ENCODE measurements around the gene HLA-B. TPM values are rescaled to one million over a fixed set of nuclear protein-coding genes. Genes with fewer than 3 reads are reported as not detected.
"Not testable (repeated sequence)": the region's sequence is repeated elsewhere in the genome, so short reads cannot be mapped to it uniquely, and the experiment has no call there.

HLA-B gene
- total and polyA plus RNA-seq, 7 donors: 138 to 402 (median 231) TPM

DNA sequence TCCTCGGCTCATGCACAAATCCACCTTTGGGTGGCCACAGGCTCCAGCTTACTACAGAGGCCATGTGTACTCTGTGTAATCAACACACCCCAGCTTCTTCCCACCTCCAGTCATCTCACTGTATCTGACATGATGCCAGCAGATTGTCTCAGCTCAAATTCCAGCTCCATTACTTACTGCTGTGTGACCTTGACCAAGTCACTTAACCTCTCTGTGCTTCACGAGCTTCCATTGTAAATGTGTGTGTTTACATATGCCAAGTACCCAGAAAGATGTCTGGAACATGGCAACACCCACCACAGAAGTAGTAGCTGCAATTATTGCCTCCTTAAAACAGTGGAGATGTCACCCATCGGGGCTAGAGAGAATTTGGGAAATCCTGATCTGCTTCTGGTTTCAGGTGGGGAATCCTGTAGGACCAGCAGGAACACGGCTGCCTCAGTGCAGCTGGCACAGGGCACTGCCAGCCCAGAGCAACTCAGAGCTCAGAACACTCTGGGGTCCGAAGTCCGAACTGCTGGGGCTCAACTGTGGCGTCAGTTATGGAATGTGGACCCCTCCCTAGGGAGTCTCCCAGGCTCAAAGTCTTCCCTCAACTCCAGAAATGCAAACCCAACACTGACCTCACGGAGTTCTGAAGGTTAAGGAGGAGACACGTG, 21.2 kb upstream of the HLA-B start:
- no peak for DNase-seq
- TF ChIP-seq, protein P1, sequence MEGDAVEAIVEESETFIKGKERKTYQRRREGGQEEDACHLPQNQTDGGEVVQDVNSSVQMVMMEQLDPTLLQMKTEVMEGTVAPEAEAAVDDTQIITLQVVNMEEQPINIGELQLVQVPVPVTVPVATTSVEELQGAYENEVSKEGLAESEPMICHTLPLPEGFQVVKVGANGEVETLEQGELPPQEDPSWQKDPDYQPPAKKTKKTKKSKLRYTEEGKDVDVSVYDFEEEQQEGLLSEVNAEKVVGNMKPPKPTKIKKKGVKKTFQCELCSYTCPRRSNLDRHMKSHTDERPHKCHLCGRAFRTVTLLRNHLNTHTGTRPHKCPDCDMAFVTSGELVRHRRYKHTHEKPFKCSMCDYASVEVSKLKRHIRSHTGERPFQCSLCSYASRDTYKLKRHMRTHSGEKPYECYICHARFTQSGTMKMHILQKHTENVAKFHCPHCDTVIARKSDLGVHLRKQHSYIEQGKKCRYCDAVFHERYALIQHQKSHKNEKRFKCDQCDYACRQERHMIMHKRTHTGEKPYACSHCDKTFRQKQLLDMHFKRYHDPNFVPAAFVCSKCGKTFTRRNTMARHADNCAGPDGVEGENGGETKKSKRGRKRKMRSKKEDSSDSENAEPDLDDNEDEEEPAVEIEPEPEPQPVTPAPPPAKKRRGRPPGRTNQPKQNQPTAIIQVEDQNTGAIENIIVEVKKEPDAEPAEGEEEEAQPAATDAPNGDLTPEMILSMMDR (IDR thresholded peaks at IDR 0.05): no peak
- Histone ChIP-seq H3K27me3 (ENCODE audit: insufficient read depth in 3 of 3, low read length in 2 of 3) (peaks cover 0 to 27% (median 4%) of the 10 kb centered on the region in 3 donors), H3K4me3 (no peak overlapping the region), H3K9me3 (no peaks in the 10 kb centered on the region), H3K4me1 (no peaks in the 10 kb centered on the region), H3K36me3 (ENCODE audit: insufficient read depth in 1 of 2, low read depth in 1 of 2) (no peaks in the 10 kb centered on the region), H3K27ac (no peak overlapping the region)
- 47 to 58% (median 53%) methylated on average over 9 of the region's 9 CpGs for WGBS, 3 donors
- intact Hi-C loops (cut with DNase I): no loop called here
- ATAC-seq: no peak

DNA sequence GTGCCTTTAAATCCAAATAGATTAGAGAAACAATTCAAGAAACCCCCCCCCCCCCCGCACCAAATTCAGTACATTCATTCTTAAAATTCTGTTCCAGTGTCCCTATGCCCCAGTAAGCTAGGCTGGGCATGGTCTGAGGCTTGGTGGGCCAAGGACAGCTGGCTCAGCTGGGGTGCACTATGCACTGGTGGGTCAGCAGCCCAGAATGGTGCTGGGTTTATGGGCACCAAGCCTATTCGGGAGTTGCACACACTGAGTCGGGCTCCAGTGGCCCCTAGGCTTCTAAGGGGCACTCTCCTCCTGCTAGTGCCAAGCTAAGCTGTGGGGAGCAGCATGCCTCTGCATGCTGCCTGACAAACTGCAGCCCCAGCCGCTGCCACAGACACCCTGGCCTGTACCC, 20.1 kb upstream of the HLA-B start:
- peaks cover 2 to 27% (median 4%) of the 10 kb centered on the region in 3 donors for H3K27me3 ChIP-seq (ENCODE audit: insufficient read depth in 3 of 3, low read length in 2 of 3)
- DNase-seq: no peak
- intact Hi-C loops (cut with DNase I): no loop called here

DNA sequence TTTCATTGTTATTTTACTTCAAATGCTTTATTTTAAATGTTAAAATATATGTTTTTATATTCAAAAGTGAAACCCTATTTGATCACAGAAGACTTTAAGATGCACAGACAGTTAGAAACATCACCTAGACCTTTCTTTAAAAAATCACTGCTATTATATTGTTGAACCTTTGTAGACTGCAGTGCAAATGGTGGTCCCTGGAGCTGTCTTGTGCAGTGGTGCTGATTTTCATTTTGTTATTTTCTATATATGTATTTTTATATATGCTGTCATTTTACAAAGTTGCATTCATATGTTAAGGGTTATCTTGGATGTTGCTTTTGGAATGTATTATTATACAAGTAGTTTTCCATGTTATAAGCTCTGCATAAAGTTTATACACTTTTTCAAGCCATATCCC, 18.7 kb upstream of the HLA-B start:
- H3K27ac ChIP-seq: no peak overlapping the region
- no peaks in the 10 kb centered on the region for H3K9me3 ChIP-seq
- H3K36me3 ChIP-seq (ENCODE audit: insufficient read depth in 1 of 2, low read depth in 1 of 2): no peaks in the 10 kb centered on the region
- DNase-seq: no peak
- H3K4me3 ChIP-seq: no peak overlapping the region
- intact Hi-C loops (cut with DNase I): no loop called here
- TF ChIP-seq, protein P1 (IDR thresholded peaks at IDR 0.05): no peak
- H3K4me1 ChIP-seq: no peaks in the 10 kb centered on the region
- ATAC-seq: no peak
- H3K27me3 ChIP-seq (ENCODE audit: insufficient read depth in 3 of 3, low read length in 2 of 3): peaks cover 2 to 30% (median 4%) of the 10 kb centered on the region in 3 donors

More for the DNA sequence above, 20.1 kb upstream of the HLA-B start:
- Histone ChIP-seq H3K36me3 (ENCODE audit: insufficient read depth in 1 of 2, low read depth in 1 of 2) (no peaks in the 10 kb centered on the region), H3K27ac (no peak overlapping the region), H3K4me1 (no peaks in the 10 kb centered on the region), H3K4me3 (no peak overlapping the region), H3K9me3 (no peaks in the 10 kb centered on the region)
- TF ChIP-seq, protein P1 (IDR thresholded peaks at IDR 0.05): no peak
- ATAC-seq: no peak
- WGBS, 3 donors: 27 to 40% (median 33%) methylated on average over 3 to 4 of the region's 4 CpGs

DNA sequence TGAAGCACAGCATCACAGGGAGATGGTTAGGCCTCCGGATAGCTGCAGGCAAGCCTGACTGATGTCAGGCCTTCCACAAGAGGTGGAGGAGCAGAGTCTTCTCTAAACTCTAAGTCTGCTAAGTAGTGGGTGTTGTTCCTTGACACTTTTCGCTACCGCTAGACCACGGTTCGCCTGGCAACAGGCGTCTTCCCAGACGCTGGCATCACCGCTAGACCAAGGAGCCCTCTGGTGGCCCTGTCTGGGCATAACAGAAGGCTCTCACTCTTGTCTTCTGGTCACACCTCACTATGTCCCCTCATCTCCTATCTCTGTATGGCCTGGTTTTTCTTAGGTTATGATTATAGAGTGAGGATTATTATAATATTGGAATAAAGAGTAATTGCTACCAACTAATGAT, 17.1 kb upstream of the HLA-B start:
- ATAC-seq; H3K9me3 ChIP-seq; intact Hi-C loops (cut with DNase I); H3K27ac ChIP-seq; DNase-seq; H3K36me3 ChIP-seq (ENCODE audit: insufficient read depth in 1 of 2, low read depth in 1 of 2); H3K4me1 ChIP-seq; H3K4me3 ChIP-seq: not testable (repeated sequence)
- 0 to 24% methylated on average over 3 to 6 of the region's 8 CpGs; no CpG with 5 or more reads in 1 of the 3 donors for WGBS, 3 donors
- peaks cover 2 to 24% (median 4%) of the 10 kb centered on the region in 3 donors for H3K27me3 ChIP-seq (ENCODE audit: insufficient read depth in 3 of 3, low read length in 2 of 3)

DNA sequence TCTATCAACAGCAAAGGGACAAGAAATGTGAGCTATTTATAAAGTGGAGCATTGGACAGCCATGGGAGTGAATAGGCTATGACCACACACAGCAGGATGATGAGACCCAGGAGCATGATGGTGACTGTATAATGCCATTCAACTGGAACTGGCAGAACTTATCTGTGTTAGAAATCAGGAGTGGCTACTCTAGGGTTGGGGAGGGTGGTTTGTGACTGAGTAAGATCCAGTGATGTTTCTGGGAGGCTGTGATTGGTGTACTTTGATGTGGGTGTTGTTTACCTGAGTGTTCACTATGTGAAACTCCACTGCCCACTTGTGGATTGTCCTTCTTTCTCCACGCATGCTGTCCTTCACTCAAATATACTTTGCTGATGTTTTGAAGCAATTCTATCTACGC, 11.5 kb upstream of the HLA-B start:
- ATAC-seq: no peak
- Histone ChIP-seq H3K36me3 (ENCODE audit: insufficient read depth in 1 of 2, low read depth in 1 of 2) (no peaks in the 10 kb centered on the region), H3K9me3 (no peaks in the 10 kb centered on the region), H3K4me1 (no peaks in the 10 kb centered on the region), H3K4me3 (no peak overlapping the region), H3K27me3 (ENCODE audit: insufficient read depth in 3 of 3, low read length in 2 of 3) (peaks cover 0 to 12% (median 5%) of the 10 kb centered on the region in 3 donors), H3K27ac (no peak overlapping the region)
- intact Hi-C loops (cut with DNase I): no loop called here
- TF ChIP-seq, protein P1 (IDR thresholded peaks at IDR 0.05): no peak
- 82 to 85% (median 83%) methylated on average over 2 of the region's 2 CpGs for WGBS, 3 donors
- DNase-seq: no peak

Measured in psoas muscle (tissue), 8 donors.